Caki2 (cell line): ENCODE data around the gene SLAIN2. TPM values are rescaled to one million over a fixed set of nuclear protein-coding genes. Genes with fewer than 3 reads are reported as not detected.

Source experiments
- DNase-seq: peaks from one replicate; pipeline ENCODE4 v3.0.0-alpha.2; 2015; ENCODE audit warnings: low read depth
- in situ Hi-C: cut with HindIII; loops from 2 replicates; pipeline ENCODE4 v1.10.0; 2016; ENCODE audit warnings: low sequenced_read_pairs, low pct_unique_long_range_greater_than_20kb, mixed read lengths
- total RNA-seq: library from RNA; depleted of rRNA; stranded (reverse); fragments of >200 nt; shearing (Covaris generic); gene quantifications from 2 replicates; pipeline ENCODE4 v1.2.3, GENCODE V29; 2014; ENCODE audit warnings: low replicate concordance

Gene SLAIN2
- total RNA-seq, 1 experiment from 2014 or later: 24.7 TPM

DNA sequence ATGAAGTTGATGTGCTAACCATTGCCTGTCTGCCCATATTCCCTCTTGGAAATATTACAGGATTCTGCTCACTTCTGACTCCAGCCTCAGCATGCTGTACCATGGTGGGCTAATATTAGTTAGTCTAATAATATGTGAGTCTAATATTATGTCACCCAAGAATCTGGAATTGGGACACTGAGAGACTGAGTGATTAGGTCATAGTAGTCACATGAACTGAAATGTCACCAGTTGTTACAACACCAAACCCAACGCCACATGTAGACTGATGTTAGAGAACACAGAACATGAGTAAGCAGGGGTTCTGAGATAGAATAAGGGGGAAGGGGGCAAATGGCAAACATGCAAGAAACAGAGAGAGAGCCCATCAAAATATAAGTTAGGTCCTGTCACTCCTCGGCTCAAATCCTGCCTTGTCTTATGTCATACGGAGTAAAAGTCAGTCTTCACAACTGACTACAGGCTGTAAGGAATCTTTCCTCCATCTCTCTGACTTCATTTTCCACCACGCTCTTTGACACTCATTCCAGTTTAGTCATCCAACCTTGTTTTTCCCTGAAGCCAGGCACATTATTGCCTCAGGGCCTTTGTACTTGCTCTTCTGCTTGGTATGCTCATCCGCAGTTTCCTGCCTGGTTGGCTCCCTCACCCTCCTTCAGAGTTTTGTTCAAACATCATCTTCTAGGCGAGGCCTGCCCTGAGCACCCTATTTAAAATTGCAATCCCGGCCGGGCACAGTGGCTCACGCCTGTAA, 9.6 kb upstream of the SLAIN2 start:
- in situ Hi-C loops: no loop called here
- DNase-seq: peak; percentile 12

DNA sequence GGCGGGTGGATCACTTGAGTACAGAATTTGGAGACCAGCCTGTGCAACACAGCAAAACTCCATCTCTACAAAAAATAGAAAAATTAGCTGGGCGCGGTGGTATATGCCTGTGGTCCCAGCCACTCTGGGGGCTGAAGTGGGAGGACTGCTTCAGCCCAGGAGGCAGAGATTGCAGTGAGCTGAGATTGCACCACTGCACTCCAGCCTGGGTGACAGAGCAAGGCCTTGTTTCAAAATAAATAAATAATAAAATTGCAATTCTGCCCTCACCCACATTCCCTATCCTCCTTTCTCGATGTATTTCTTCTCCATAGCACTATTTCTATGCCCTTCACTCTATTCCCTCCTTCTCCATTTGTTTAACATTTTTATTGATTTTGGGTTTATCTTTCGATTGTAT, 8.7 kb upstream of the SLAIN2 start:
- in situ Hi-C loops: no loop called here
- DNase-seq: no peak

DNA sequence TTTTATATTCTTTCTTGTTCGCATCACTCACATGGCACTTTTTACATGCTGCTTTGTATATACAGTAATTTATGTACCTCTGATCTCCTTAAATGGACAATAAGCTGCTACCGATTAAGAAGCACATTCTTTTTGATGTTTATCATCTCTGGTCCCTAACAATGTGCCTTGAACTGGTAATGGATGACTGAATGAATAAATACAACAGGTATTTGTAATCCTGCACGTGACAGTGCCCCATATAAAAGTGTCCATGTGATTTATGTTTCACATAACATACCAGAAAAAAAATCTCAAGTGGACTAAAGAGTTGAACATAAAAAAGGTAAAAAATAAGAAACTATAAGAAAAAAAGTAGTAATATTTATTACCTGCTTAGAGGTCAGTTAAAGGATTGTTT, 7.7 kb upstream of the SLAIN2 start:
- peak; percentile 40 for DNase-seq
- in situ Hi-C loops: no loop called here

DNA sequence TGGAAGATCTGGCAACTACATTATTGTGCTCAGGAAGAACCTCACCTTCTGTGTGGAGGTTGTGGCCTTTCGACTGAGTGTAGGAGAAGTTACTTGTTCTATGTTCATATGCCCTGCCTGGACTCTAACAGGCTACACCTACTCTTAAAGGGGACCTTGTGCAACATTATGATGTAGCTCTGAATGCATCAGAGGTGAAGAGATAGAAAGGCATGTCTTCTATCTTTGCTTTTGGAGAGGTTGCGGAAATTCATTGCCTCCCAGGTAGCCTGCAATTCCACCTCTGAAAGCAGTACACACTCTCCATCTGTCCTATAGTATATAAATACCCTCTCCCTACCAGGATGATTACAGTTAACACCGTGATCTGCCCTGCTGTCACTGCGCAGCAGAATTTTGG, 7.1 kb upstream of the SLAIN2 start:
- in situ Hi-C loops: no loop called here
- no peak for DNase-seq

DNA sequence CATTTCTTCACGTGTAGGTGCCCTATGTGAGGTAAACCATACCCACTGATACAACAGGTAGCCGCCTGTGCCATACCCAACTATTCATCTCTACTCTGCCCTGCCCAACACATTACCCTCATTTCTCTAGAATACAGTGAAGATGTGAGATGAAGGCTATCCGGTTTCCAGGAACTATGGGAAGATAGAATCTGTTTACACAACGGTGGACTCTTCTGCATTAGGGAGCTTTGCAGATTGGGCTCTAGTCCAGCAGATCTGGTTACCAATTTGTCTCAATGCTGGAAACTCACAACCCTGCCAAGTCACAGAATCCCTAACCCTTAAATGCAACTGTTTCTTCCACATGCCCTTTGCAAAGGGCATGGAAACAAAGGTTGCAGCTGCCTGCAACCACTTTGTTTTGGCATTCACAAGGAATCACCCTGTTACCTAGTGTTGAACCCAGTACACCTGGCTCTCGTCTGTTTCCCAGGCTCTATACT, 6.4 kb upstream of the SLAIN2 start:
- no peak for DNase-seq
- in situ Hi-C loops: no loop called here

DNA sequence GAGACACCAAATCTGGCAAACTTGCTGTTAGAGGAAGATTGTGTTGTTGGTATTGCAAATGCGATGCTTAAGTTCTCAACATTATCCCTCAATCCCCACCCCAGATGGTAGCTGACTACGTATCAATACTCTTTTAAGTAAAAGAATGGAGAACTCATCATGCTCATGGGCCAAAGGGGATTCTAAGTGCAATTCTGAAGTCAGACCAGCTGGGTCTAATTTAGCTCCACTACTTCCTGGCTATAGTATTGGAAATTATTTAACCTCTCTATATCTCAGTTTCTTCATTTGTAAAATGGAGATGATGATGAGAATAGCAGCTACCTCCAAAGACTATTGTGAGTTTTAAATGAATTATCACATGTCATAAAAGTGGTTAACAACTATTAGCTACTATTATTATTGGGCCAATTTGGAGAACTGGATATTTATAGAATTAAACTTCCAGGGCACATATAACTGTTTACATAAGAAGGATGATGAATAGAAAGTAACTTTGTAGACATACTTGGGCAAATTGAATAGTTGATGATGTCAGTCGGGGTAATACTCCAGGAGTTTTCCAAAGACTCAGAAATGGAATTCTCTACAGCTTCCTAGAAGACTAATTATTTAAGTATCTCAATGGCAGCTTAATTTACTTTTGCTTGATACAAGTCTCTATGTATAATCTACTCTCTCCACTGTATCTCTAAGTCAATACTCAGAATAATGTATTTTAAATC, 5.0 kb upstream of the SLAIN2 start:
- DNase-seq: no peak
- in situ Hi-C loops: no loop called here

DNA sequence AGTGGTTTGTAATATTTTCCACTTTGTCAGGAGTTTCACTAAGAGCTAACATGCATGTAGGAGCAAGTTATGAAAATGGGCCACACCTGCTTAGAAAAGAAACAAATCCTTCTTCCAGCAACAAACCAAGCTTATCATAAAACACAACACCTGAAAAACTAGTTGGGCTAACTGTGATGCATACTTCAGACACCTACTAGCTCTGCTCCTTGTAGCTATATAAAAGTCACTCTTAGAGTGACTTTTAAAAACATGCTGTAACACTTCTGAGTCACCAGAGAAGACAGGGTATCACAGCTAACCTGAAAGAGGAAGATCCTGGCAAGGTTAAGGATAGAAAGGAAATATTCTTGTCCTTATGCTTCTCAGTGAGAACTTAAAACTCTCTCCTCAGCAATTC, 3.6 kb upstream of the SLAIN2 start:
- in situ Hi-C loops: no loop called here
- DNase-seq: no peak

DNA sequence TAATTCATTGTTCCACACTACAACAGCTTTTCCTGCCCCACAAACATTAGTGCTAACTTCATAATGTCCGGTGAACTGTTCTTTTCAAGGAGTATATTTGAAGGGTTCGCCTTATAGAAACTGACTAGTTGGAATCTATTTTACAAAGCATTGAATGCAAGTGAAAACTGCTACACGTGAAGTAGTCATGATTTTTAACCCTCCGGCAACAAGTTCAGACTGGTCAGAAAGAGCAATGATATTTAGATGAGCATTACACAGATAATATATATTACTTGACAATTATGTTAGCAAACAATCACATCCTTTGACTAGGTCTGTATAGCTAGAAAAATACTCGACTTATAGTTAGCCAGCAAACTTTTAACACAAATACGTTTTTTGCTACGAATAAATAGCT, 1.7 kb upstream of the SLAIN2 start:
- no peak for DNase-seq
- in situ Hi-C loops: no loop called here

DNA sequence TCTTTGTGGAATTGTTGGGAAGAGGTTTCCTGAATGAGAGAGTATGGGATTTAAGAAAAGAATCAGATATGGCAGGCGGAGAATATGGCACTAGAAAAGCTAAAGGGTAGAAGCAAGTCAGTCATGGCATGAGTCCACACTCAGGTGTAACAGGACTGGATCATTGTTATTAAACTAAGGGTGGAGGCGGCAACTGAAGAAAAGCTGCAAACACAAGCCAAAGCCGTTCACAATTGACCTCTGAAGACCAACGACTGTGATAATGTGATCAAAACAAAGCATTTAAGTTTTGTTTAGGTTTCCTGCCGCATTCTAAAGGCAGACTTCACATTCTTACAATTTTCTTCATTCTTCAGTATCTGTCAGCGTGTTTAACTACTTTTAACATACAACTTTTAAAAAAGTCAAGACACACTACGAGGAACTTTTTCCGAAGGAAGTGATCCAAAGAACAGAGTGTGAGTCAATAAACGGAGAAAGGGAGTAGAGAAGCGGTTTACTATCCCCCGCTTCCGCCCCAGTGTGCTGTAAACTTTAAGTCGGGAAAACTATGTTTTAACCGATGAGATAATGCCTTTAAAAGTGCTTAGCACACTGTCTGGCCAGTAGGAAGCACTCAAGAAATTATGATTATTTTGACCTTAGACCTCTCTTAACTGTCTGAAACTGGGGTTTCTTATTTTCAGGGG, 909 bp upstream of the SLAIN2 start:
- in situ Hi-C loops: no loop called here
- no peak for DNase-seq

DNA sequence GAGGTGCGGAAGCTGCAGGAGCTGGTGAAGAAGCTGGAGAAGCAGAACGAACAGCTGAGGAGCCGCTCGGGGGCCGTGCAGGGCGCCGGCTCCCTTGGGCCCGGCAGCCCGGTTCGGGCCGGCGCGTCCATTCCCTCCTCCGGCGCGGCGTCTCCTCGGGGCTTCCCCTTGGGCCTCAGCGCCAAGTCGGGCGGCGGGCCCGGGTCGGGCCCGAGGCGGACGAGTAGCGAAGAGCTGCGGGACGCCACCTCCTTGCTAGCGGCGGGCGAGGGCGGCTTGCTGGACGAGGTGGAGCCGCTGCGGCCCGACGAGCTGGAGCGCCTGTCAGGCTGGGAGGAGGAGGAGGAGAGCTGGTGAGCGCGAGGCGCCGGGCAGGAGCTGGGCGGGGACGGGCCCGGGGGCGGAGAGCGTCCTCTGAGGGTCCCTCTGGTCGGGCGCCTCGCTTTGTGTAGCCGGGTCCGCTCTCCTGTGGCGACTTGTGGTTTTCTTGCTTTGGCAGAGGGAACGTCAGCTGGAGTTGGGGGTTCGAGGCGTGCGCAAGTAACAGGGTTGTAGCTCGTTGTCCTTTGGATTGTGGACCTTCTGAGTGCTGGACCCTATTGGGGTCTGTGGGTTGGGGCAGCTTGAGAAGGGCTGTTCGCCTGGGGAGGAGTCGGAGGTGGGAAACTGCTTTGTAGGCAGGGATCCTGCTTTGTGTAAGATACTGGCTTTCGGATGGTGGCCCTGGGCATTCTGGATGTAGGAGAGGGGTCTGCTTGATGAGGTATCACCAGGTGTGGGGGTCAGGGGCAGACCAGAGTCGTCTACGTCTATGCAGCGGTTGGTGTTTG, 662 bp downstream of the SLAIN2 start:
- in situ Hi-C loops: no loop called here
- peak; percentile 40 for DNase-seq

DNA sequence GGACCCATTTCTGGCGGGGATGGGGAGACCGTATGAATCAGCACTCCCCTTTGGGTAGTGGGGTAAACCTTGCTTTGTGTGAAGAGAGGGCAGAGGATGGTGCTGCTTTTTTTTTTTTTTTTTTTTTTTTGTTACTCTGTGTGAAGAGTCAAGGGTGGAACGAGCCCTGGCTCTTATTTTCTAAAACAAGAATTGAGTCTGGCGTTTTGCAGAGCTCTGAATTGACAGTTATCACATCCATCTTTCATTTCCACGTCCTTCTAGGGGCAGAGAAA, 1.2 kb downstream of the SLAIN2 start:
- in situ Hi-C loops: no loop called here
- no peak for DNase-seq

DNA sequence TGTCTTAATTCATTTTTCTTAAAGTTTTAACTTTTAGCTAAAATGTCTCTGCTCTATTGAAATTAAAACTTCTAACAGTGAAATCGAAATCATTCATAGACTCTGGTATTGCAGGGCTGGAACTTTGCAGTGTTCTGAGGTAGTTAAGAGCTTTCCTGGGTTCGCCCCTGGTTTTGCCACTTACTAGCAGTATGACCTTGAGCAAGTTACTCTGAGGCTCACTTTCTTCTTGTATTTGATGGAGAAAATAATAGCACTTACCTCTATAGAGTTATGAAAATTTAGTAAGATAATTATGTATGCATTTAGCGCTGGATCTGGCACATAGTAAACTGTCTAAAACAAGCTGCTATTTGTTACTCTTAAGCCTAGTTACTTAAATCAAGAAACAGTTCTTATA, 1.7 kb downstream of the SLAIN2 start:
- in situ Hi-C loops: no loop called here
- no peak for DNase-seq

DNA sequence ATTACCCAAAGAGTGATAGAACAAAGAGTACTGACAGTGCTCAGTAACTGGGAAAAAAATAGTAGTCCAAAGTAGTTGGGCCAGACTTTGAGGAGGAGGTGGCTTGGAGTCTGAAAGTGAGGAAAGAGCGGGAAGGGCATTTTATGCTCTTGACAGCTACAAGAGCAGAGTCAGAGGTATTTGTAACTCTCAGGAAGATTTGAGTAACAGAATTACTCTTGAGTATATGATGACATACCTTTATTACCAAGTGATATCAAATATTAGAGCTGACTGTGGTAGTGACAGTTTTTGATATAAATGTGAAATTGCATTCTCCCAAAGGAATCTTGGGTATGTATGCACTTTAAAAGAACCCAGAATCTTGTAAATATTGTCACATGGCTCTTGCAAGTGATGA, 2.2 kb downstream of the SLAIN2 start:
- no peak for DNase-seq

DNA sequence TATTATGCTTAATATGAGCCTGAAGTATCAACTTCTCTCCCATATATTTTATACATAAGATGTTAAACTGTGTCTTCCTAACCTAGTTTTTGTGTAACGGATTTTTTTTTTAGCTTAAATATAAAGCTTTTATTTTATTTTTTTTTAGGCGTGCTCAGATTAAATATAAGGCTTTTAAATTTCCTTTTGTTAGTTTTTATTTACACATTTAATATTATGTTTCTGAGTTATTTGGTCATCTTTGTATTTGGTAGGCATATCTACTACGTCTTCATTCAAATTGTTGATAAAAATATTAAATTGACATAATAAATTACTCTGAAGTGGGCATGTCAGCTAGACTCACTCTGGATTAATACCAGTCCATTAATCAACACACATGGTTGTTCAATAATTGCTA, 4.2 kb downstream of the SLAIN2 start:
- in situ Hi-C loops: no loop called here
- DNase-seq: no peak

More for the DNA sequence above, 2.2 kb downstream of the SLAIN2 start:
- in situ Hi-C loops: no loop called here

DNA sequence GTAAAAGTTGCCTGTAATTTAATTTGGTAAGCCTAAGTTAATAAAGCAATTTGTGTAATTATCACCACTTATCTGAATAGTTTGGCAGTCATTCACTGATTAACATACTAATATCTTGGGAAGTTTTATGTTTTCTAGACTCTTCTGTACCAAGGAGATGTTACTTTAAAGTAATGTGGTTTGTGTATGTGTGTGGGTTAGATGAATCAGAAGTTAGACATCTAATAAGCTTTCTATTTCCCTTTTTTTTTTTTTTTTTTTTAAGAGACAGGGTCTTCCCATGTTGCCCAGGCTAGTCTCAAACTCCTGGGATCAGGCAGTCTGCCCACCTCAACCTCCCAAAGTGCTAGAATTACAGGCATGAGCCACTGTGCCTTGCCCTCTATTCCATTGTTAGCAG, 5.3 kb downstream of the SLAIN2 start:
- DNase-seq: no peak
- in situ Hi-C loops: no loop called here

DNA sequence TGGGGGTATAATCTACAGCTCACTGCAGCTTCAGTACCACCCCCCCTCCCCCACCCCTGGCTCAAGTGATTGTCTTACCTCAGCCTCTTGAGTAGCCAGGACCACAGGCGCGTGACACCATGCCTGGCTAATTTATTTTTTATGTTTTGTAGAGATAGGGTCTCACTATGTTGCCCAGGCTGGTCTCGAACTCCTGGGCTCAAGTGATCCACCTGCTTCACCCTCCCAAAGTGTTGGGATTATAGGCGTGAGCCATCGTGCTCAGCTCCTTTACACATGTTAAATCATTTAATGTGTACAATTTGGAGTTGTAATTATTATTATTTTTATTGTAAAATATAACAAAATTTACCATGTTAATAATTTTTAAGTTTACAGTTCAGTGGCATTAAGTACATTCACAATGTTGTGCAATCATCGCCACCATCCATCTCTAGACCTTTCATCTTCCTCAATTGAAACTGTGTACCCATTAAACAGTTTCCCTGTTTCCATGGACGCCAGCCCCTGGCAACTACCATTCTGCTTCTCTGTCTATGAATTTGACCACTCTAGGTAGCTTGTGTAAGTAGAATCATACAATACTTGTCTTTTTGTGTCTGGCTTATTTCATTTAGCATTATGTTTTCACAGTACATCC, 6.1 kb downstream of the SLAIN2 start:
- in situ Hi-C loops: no loop called here
- no peak for DNase-seq

DNA sequence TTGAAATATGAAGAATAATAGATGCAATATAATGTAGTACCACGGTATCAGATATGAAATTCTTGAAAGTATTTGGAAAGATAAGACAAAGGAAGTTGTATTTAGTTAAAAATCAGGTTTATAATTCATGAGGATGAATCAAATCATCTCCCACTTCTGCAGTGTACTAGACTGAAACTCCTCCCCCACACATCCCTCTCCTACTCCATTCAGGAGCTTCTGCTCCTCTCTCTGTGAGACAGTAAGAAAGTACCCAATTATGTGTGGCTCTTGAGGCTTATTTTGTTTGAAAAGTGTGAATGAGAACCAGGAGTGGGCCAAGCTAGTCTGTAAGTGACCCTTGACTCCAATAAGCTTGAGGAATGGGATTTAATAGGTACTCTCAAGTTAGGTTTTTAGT, 9.5 kb downstream of the SLAIN2 start:
- in situ Hi-C loops: no loop called here
- no peak for DNase-seq

DNA sequence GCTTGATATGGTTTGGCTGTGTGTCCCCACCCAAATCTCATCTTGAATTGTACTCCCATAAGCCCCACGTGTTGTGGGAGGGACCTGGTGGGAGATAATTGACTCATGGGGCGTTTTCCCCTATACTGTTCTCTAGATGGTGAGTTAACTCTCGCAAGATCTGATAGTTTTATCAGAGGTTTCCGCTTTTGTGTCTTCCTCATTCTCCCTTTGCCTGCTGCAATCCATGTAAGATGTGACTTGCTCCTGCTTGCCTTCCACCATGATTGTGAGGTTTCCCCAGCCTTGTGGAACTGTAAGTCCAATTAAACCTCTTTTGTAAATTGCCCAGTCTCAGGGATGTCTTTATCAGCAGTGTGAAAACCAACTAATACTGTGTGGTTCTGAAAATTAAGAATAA, 11.5 kb downstream of the SLAIN2 start:
- in situ Hi-C loops: no loop called here
- DNase-seq: no peak
